Measurements from ENCODE around the gene SERPINA4.

DNA sequence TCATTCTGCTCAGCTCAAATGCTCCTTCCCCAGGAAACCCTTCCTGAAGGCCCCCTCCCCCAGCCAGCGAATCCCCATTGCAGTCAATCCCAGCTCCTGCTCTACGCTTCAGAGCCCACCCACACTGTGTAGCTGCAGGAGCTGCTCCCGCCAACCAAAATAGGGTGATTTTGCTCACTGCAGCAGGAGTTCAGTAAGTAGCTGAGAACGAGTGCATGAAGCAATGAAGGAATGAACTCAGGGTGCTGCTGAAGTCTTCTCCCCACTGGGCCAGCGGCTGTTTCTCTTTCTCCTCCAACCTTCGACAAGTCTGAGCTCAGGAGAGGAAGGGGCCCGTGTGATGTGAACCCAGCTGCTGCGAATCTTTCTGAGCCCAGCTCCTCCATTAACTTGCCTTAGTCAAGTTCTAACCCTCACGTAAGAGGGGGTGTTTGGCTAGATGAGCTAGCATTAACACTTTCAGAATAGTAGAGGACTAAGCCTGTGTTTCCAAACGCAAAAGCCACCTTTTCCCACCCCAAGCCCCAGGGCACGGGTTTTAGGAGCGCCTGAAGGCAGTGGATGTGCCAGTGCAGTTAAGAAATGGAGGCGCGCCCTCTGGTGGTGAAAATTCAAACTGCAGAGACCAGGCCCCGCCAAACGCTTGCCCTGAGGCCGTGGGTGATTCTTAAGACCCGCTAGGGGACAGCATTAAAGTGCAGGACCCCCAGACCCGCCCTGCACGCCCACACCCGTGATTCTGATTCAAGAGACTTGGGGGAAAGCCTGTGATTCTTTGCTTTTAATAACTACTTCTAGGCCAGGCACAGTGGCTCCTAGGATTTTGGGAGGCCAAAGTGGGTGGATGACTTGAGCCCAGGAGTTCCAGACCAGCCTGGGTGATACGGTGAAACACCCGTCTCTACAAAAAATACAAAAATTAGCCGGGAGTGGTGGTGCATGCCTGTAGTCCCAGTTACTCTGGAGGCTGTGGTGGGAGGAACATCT, 11.9 kb upstream of the SERPINA4 start:
- TF ChIP-seq, protein P1, sequence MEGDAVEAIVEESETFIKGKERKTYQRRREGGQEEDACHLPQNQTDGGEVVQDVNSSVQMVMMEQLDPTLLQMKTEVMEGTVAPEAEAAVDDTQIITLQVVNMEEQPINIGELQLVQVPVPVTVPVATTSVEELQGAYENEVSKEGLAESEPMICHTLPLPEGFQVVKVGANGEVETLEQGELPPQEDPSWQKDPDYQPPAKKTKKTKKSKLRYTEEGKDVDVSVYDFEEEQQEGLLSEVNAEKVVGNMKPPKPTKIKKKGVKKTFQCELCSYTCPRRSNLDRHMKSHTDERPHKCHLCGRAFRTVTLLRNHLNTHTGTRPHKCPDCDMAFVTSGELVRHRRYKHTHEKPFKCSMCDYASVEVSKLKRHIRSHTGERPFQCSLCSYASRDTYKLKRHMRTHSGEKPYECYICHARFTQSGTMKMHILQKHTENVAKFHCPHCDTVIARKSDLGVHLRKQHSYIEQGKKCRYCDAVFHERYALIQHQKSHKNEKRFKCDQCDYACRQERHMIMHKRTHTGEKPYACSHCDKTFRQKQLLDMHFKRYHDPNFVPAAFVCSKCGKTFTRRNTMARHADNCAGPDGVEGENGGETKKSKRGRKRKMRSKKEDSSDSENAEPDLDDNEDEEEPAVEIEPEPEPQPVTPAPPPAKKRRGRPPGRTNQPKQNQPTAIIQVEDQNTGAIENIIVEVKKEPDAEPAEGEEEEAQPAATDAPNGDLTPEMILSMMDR (IDR thresholded peaks at IDR 0.05; ENCODE audit: insufficient read depth, low read depth, low read length) = peak; percentile 81
- TF ChIP-seq EZH2 (IDR thresholded peaks at IDR 0.05; ENCODE audit: insufficient read depth, low read length) = no peak

All from astrocyte (in vitro differentiated cells and primary cell).